GM12878 (cell line): ENCODE measurements around the gene AKAP1. TPM values are rescaled to one million over a fixed set of nuclear protein-coding genes. Genes with fewer than 3 reads are reported as not detected.

Experiments used
- ATAC-seq: fragments of 200-7000 bp; cut with Tn5 transposase; 3 replicates; pipeline ENCODE4 v1.9.1; 2020; ENCODE audit warnings: mild to moderate bottlenecking, moderate library complexity
- BruUV-seq: library from RNA; stranded (reverse); fragments of 400-500 nt; replicated peaks from 2 replicates; lab custom pipeline; 2021; lab: Mats Ljungman, UMichigan
- CTCF ChIA-PET: fragments of 300-600 bp; sonication (Branson Sonifier 250); formaldehyde crosslinking; extraction: SDS; loops from one replicate; lab custom pipeline; 2021; ENCODE audit warnings: inconsistent platforms; lab: Yijun Ruan, JAX
- POLR2A ChIA-PET: fragments of 350-600 bp; formaldehyde crosslinking; extraction: SDS; loops from one replicate; lab custom pipeline; 2021; ENCODE audit warnings: inconsistent platforms; lab: Charles Lee
- RAD21 ChIA-PET: fragments of 300-600 bp; sonication (Branson Sonifier 250); formaldehyde crosslinking; loops from one replicate; lab custom pipeline; 2023; ENCODE audit warnings: antibody characterized with exemption; ENCODE audit not compliant: unreplicated experiment; lab: Charles Lee
- SMC1A ChIA-PET: fragments of 300-600 bp; sonication (Branson Sonifier 250); formaldehyde crosslinking; loops from one replicate; lab custom pipeline; 2023; ENCODE audit not compliant: unreplicated experiment, uncharacterized antibody; lab: Charles Lee
- DNase-seq: peaks from one replicate; pipeline ENCODE4 v3.0.0-alpha.2; 2011; ENCODE audit warnings: low read depth, low spot score
- FAIRE-seq: peaks from 3 replicates; lab custom pipeline; 2011; peaks lifted over from hg19 to GRCh38; lab: Jason Lieb, UNC
- H2AFZ ChIP-seq: 2 replicates; pipeline ENCODE4 v1.6.0; 2011; ENCODE audit warnings: low read depth, low read length, control low read depth; ENCODE audit not compliant: control insufficient read depth
- H3K27ac ChIP-seq: 2 replicates; pipeline ENCODE4 v1.5.1; 2011; ENCODE audit warnings: control low read depth; ENCODE audit not compliant: control insufficient read depth, insufficient read depth
- H3K27me3 ChIP-seq, 2 experiments: replicated peaks in 1 of 2; 2 replicates each; pipeline versions ENCODE4 v1.6.0 to v1.6.1; 2011; ENCODE audit warnings: low read length in 1 of 2; ENCODE audit not compliant: control insufficient read depth in 2 of 2, insufficient read depth in 2 of 2
- H3K36me3 ChIP-seq, 2 experiments: 2 replicates each; pipeline ENCODE4 v1.5.1; 2011; ENCODE audit warnings: low read length in 1 of 2; ENCODE audit not compliant: control insufficient read depth in 2 of 2, insufficient read depth in 2 of 2
- H3K4me1 ChIP-seq: 2 replicates; pipeline ENCODE4 v1.6.1; 2011; ENCODE audit warnings: mild to moderate bottlenecking, low read length, moderate library complexity, mixed read lengths; ENCODE audit not compliant: control insufficient read depth, insufficient read depth
- H3K4me2 ChIP-seq: 2 replicates; pipeline ENCODE4 v1.6.0; 2011; ENCODE audit warnings: control low read depth; ENCODE audit not compliant: control insufficient read depth, insufficient read depth
- H3K4me3 ChIP-seq: fragments of 200-600 bp; sonication (generic); 2 replicates; pipeline ENCODE4 v1.5.1; 2016
- H3K79me2 ChIP-seq: 2 replicates; pipeline ENCODE4 v1.6.0; 2011; ENCODE audit warnings: low read length; ENCODE audit not compliant: control insufficient read depth, insufficient read depth
- H3K9ac ChIP-seq: 2 replicates; pipeline ENCODE4 v1.8.0; 2011; ENCODE audit warnings: low read length, control low read depth, mixed read lengths; ENCODE audit not compliant: control insufficient read depth, insufficient read depth
- H3K9me3 ChIP-seq: replicated peaks from 3 replicates; pipeline ENCODE4 v1.5.1; 2011; ENCODE audit warnings: mild to moderate bottlenecking, low read length; ENCODE audit not compliant: control insufficient read depth, insufficient read depth
- H4K20me1 ChIP-seq: 2 replicates; pipeline ENCODE4 v1.6.0; 2011; ENCODE audit not compliant: control insufficient read depth, insufficient read depth
- DPF2 ChIP-seq: fragments of 450-650 bp; IDR thresholded peaks from 2 replicates; pipeline ENCODE4 v1.6.1; 2017; ENCODE audit warnings: mild to moderate bottlenecking
- KLF5 ChIP-seq: fragments of 450-650 bp; IDR thresholded peaks from 2 replicates; pipeline ENCODE4 v1.6.1; 2014; ENCODE audit warnings: mild to moderate bottlenecking; ENCODE audit not compliant: partially characterized antibody
- MYB ChIP-seq: fragments of 150-350 bp; IDR thresholded peaks from 2 replicates; pipeline ENCODE4 v1.6.1; 2014; ENCODE audit warnings: mild to moderate bottlenecking, low read depth, low read length, borderline replicate concordance
- NFYB ChIP-seq: IDR thresholded peaks from 2 replicates; pipeline ENCODE4 v1.6.1; 2011; ENCODE audit warnings: low read depth, mild to moderate bottlenecking, low read length, improper control_type of control experiment, moderate library complexity; ENCODE audit not compliant: insufficient read depth
- NR2C1 ChIP-seq: fragments of 450-650 bp; IDR thresholded peaks from 2 replicates; pipeline ENCODE4 v1.6.1; 2017; ENCODE audit warnings: antibody characterized with exemption, mild to moderate bottlenecking, moderate library complexity
- RCOR1 ChIP-seq: conservative IDR thresholded peaks from 2 replicates; pipeline ENCODE4 v1.6.1; 2012; ENCODE audit warnings: low read depth, low read length, improper control_type of control experiment
- RELA ChIP-seq: fragments of 450-650 bp; IDR thresholded peaks from 2 replicates; pipeline ENCODE4 v1.8.0; 2014; ENCODE audit warnings: borderline replicate concordance; ENCODE audit not compliant: partially characterized antibody
- RFX5 ChIP-seq: IDR thresholded peaks from 2 replicates; pipeline ENCODE4 v1.6.1; 2011; ENCODE audit warnings: low read depth, low read length, improper control_type of control experiment
- SKIL ChIP-seq: fragments of 450-650 bp; IDR thresholded peaks from 2 replicates; pipeline ENCODE4 v1.6.1; 2017; ENCODE audit warnings: mild to moderate bottlenecking, low read depth, inconsistent platforms; ENCODE audit not compliant: poor library complexity, severe bottlenecking
- SPI1 ChIP-seq: IDR thresholded peaks from 2 replicates; pipeline ENCODE4 v1.6.1; 2011; ENCODE audit warnings: low read depth, mild to moderate bottlenecking, low read length, moderate library complexity, borderline replicate concordance; ENCODE audit not compliant: insufficient read depth
- STAT1 ChIP-seq: fragments of 450-650 bp; conservative IDR thresholded peaks from 2 replicates; pipeline ENCODE4 v1.6.1; 2014; ENCODE audit warnings: antibody characterized with exemption, mild to moderate bottlenecking
- TAF1 ChIP-seq: IDR thresholded peaks from 2 replicates; pipeline ENCODE4 v1.6.1; 2011; ENCODE audit warnings: mild to moderate bottlenecking, low read depth, low read length, borderline replicate concordance
- TBL1XR1 ChIP-seq: IDR thresholded peaks from 2 replicates; pipeline ENCODE4 v1.6.1; 2012; ENCODE audit warnings: low read depth, low read length, improper control_type of control experiment
- TCF3 ChIP-seq: IDR thresholded peaks from 2 replicates; pipeline ENCODE4 v1.6.1; 2012; ENCODE audit warnings: low read depth, mild to moderate bottlenecking, low read length, borderline replicate concordance; ENCODE audit not compliant: insufficient read depth
- WRNIP1 ChIP-seq: IDR thresholded peaks from 2 replicates; pipeline ENCODE4 v1.6.1; 2011; ENCODE audit warnings: low read depth, low read length, improper control_type of control experiment, borderline replicate concordance
- YBX1 ChIP-seq: fragments of 450-650 bp; IDR thresholded peaks from 2 replicates; pipeline ENCODE4 v1.6.1; 2016; ENCODE audit warnings: antibody characterized with exemption
- ZBTB40 ChIP-seq: fragments of 450-650 bp; IDR thresholded peaks from 2 replicates; pipeline ENCODE4 v1.6.1; 2016; ENCODE audit warnings: mild to moderate bottlenecking, moderate library complexity, borderline replicate concordance
- WGBS: methylation state at CpG from one replicate; pipeline ENCODE4 v1.1.6; 2016; ENCODE audit warnings: low lambda C conversion rate; ENCODE audit not compliant: insufficient replicate concordance, insufficient coverage; ENCODE audit errors: missing lambda C conversion rate; 5-methylcytosine and 5-hydroxymethylcytosine counted together
- in situ Hi-C: fragments of 300-500 bp; cut with MboI; formaldehyde crosslinking; loops from 9 replicates; pipeline ENCODE4 v1.14.3; 2018; ENCODE audit warnings: mixed read lengths
- intact Hi-C: fragments of 100-400 bp; cut with micrococcal nuclease; formaldehyde crosslinking; loops from one replicate; pipeline ENCODE4 v1.14.2; 2022; ENCODE audit not compliant: unreplicated experiment
- polyA plus RNA-seq, 11 experiments: library from polyadenylated mRNA; depleted of rRNA in 4 of 11; unstranded in 6 of 11; stranded (reverse) in 5 of 11; fragments of >200 nt; fragmentation: Nextera tagmentation in 4 of 11; fragmentation: Illumina TruSeq in 1 of 11; extraction: Ambion mirVana in 4 of 11; extraction: Trizol in 1 of 11; gene quantifications; 1 replicate in 1 of 11; 2 replicates in 10 of 11; pipeline versions ENCODE4 v1.2.1 to v1.2.3, GENCODE V29; 2011 to 2016; ENCODE audit warnings: inconsistent platforms in 2 of 11, missing spikeins in 2 of 11, low read depth in 1 of 11
- total RNA-seq, 4 experiments: library from RNA; depleted of rRNA in 3 of 4; stranded (reverse); fragments of >200 nt in 3 of 4; fragmentation: Illumina TruSeq in 1 of 4; extraction: Trizol in 1 of 4; gene quantifications; 2 replicates each; pipeline versions ENCODE4 v1.2.1 to v1.2.3, GENCODE V29; 2013 to 2021

AKAP1 gene
- total and polyA plus RNA-seq, 10 of the 15 experiments (the other 5 are each of a cell fraction or from before 2014, with no cell fraction given): 11.9 to 50.5 (median 38.1) TPM

GRCh38 chr17:57038486-57038885 is 46.6 kb upstream of the AKAP1 start (continued):
- TF ChIP-seq SPI1 (no peak), TBL1XR1 (no peak), WRNIP1 (no peak)

DNA sequence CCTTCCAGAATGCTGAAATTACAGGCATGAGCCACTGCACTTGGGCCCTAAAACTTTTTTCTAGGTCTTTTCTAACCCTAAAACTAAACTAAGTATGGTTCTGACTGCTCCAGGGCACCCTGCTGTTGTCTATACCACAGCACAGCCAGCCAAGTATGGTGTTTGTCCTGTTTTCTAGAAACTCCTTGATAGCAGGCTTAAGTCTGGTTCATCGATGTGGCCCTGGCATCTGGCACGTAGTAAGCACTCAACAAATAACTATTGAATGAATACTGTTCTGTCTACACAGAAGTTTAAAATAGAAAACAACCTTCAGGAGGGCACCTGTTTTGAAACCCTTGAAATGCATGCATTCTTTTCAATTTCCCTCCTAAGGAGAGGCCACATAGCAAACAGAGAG is 44.5 kb upstream of the AKAP1 start:
- BruUV-seq: no TSS peak
- Histone ChIP-seq H3K36me3 (no peaks in the 10 kb centered on the region), H3K27ac (no peak overlapping the region), H3K4me2 (no peak overlapping the region), H2AFZ (no peak overlapping the region), H4K20me1 (no peaks in the 10 kb centered on the region), H3K4me1 (peaks cover under 1% of the 10 kb centered on the region), H3K9me3 (no peaks in the 10 kb centered on the region), H3K79me2 (no peaks in the 10 kb centered on the region), H3K4me3 (no peak overlapping the region), H3K9ac (no peak overlapping the region), H3K27me3 (peaks cover 0 to 4% of the 10 kb centered on the region in 2 experiments; a peak in 3 of 4 replicates)
- SMC1A ChIA-PET: interaction anchor here (1.4 kb wide), 1 partner anchor 14 kb away, joined by 3 read pairs; no protein-coding TSS in a partner anchor
- WGBS: 3% methylated on average over 2 of the region's 2 CpGs
- ATAC-seq (no peak), FAIRE-seq (no peak), DNase-seq (no peak)
- RAD21 ChIA-PET: no interaction called here
- POLR2A ChIA-PET: no interaction called here
- in situ Hi-C loops: no loop called here
- CTCF ChIA-PET: no interaction called here
- intact Hi-C loops: no loop called here
- TF ChIP-seq RELA (no peak), NR2C1 (no peak), SKIL (no peak), DPF2 (no peak), RCOR1 (no peak), YBX1 (no peak), TCF3 (no peak), KLF5 (no peak), NFYB (no peak), RFX5 (no peak), MYB (no peak), ZBTB40 (no peak), STAT1 (no peak), TAF1 (no peak)
